HEK293 (cell line): ENCODE measurements around the gene NLRP11.

Source experiments
- CTCF ChIA-PET: fragments of 350-600 bp; formaldehyde crosslinking; extraction: SDS; loops from one replicate; lab custom pipeline; 2021; ENCODE audit warnings: antibody characterized with exemption; lab: Yijun Ruan, JAX
- POLR2A ChIA-PET: fragments of 300-600 bp; formaldehyde crosslinking; extraction: SDS; loops from one replicate; lab custom pipeline; 2020; ENCODE audit warnings: antibody characterized with exemption, inconsistent platforms; lab: Yijun Ruan, JAX
- H3K27ac ChIP-seq: fragments of 200-500 bp; sonication (Bioruptor generic); 2 replicates; pipeline ENCODE4 v1.5.1; 2014; ENCODE audit warnings: low read depth, low read length, control low read depth, inconsistent platforms; ENCODE audit errors: extremely low read depth
- H3K36me3 ChIP-seq, 2 experiments: fragments of 200-500 bp in 1 of 2; sonication (Bioruptor generic) in 1 of 2; 1 replicate in 1 of 2; 2 replicates in 1 of 2; pipeline ENCODE4 v1.5.1; 2014 to 2017; ENCODE audit warnings: inconsistent platforms in 2 of 2, low read length in 2 of 2; ENCODE audit not compliant: control insufficient read depth in 2 of 2, insufficient read depth in 1 of 2
- H3K4me1 ChIP-seq: fragments of 200-500 bp; sonication (Bioruptor generic); 2 replicates; pipeline ENCODE4 v1.5.1; 2014; ENCODE audit warnings: mild to moderate bottlenecking, low read length, inconsistent platforms; ENCODE audit not compliant: control insufficient read depth, insufficient read depth
- H3K4me3 ChIP-seq: 2 replicates; pipeline ENCODE4 v1.5.1; 2011; ENCODE audit warnings: low read depth, mild to moderate bottlenecking, control low read depth, low read length, moderate library complexity
- H3K9me3 ChIP-seq: fragments of 200-500 bp; sonication (Bioruptor generic); 2 replicates; pipeline ENCODE4 v1.5.1; 2014; ENCODE audit warnings: low read depth, low read length, inconsistent platforms; ENCODE audit not compliant: control insufficient read depth, insufficient read depth
- KLF9 ChIP-seq: fragments of 450-650 bp; formaldehyde crosslinking; IDR thresholded peaks from 2 replicates; pipeline ENCODE4 v1.5.1; 2016; ENCODE audit warnings: missing biosample characterization, missing genetic modification characterization, low read depth
- PRDM2 ChIP-seq: fragments of 450-650 bp; formaldehyde crosslinking; IDR thresholded peaks from 2 replicates; pipeline ENCODE4 v1.5.1; 2016; ENCODE audit warnings: missing biosample characterization, missing genetic modification characterization, borderline replicate concordance
- SETDB1 ChIP-seq: IDR thresholded peaks from one replicate; pipeline ENCODE4 v1.6.1; 2017; ENCODE audit warnings: mild to moderate bottlenecking, low read length, moderate library complexity, mixed read lengths; ENCODE audit not compliant: insufficient read length
- SP7 ChIP-seq: fragments of 450-650 bp; formaldehyde crosslinking; IDR thresholded peaks from 2 replicates; pipeline ENCODE4 v1.5.1; 2016; ENCODE audit warnings: missing biosample characterization, missing genetic modification characterization
- TCF7L2 ChIP-seq: IDR thresholded peaks from 2 replicates; pipeline ENCODE4 v1.6.1; 2011; ENCODE audit warnings: low read depth, mild to moderate bottlenecking, inconsistent platforms, low read length, moderate library complexity, borderline replicate concordance
- YY2 ChIP-seq: fragments of 450-650 bp; formaldehyde crosslinking; IDR thresholded peaks from 2 replicates; pipeline ENCODE4 v1.5.1; 2016; ENCODE audit warnings: missing biosample characterization, missing genetic modification characterization
- ZBTB1 ChIP-seq: fragments of 450-650 bp; formaldehyde crosslinking; IDR thresholded peaks from 2 replicates; pipeline ENCODE4 v1.5.1; 2016; ENCODE audit warnings: missing biosample characterization, missing genetic modification characterization
- ZFHX2 ChIP-seq: fragments of 450-650 bp; formaldehyde crosslinking; conservative IDR thresholded peaks from 2 replicates; pipeline ENCODE4 v1.5.1; 2016; ENCODE audit warnings: missing biosample characterization, missing genetic modification characterization
- ZNF112 ChIP-seq: fragments of 450-650 bp; formaldehyde crosslinking; IDR thresholded peaks from 2 replicates; pipeline ENCODE4 v1.5.0; 2017; ENCODE audit warnings: missing biosample characterization, missing genetic modification characterization
- ZNF324 ChIP-seq: fragments of 450-650 bp; formaldehyde crosslinking; IDR thresholded peaks from 2 replicates; pipeline ENCODE4 v1.5.1; 2016; ENCODE audit warnings: missing biosample characterization, missing genetic modification characterization
- ZNF513 ChIP-seq: fragments of 450-650 bp; IDR thresholded peaks from 2 replicates; pipeline ENCODE4 v1.5.1; 2018; ENCODE audit warnings: missing biosample characterization, missing genetic modification characterization
- ZNF610 ChIP-seq: fragments of 450-650 bp; formaldehyde crosslinking; IDR thresholded peaks from 2 replicates; pipeline ENCODE4 v1.5.1; 2016; ENCODE audit warnings: missing biosample characterization, missing genetic modification characterization, borderline replicate concordance
- ZNF654 ChIP-seq: fragments of 450-650 bp; formaldehyde crosslinking; IDR thresholded peaks from 2 replicates; pipeline ENCODE4 v1.5.1; 2016; ENCODE audit warnings: low read depth, missing biosample characterization, missing genetic modification characterization
- TF ChIP-seq, protein P1 (sequence below): fragments of 450-650 bp; formaldehyde crosslinking; IDR thresholded peaks from 2 replicates; pipeline ENCODE4 v1.5.1; 2016; ENCODE audit warnings: missing biosample characterization, missing genetic modification characterization
- TF ChIP-seq, protein P2 (sequence below): fragments of 450-650 bp; formaldehyde crosslinking; IDR thresholded peaks from 2 replicates; pipeline ENCODE4 v1.5.1; 2016; ENCODE audit warnings: missing biosample characterization, missing genetic modification characterization
- TF ChIP-seq, protein P3 (sequence below): fragments of 450-650 bp; formaldehyde crosslinking; conservative IDR thresholded peaks from 2 replicates; pipeline ENCODE4 v1.5.1; 2016; ENCODE audit warnings: low read depth, missing biosample characterization, missing genetic modification characterization

Gene NLRP11

GRCh38 chr19:55811340-55811739 lies 20.5 kb downstream of the NLRP11 start:
- no peaks in the 10 kb centered on the region for H3K9me3 ChIP-seq
- H3K27ac ChIP-seq, result no peak overlapping the region
- ChIA-PET POLR2A (no interaction called here), CTCF (interaction anchor here (0.5 to 5.1 kb wide), 5 partner anchors 8 to 263 kb away, joined by 3 to 62 read pairs (median 11); no protein-coding TSS in a partner anchor)
- no peaks in the 10 kb centered on the region for H3K36me3 ChIP-seq
- no peak overlapping the region for H3K4me3 ChIP-seq
- TF ChIP-seq, protein P1, sequence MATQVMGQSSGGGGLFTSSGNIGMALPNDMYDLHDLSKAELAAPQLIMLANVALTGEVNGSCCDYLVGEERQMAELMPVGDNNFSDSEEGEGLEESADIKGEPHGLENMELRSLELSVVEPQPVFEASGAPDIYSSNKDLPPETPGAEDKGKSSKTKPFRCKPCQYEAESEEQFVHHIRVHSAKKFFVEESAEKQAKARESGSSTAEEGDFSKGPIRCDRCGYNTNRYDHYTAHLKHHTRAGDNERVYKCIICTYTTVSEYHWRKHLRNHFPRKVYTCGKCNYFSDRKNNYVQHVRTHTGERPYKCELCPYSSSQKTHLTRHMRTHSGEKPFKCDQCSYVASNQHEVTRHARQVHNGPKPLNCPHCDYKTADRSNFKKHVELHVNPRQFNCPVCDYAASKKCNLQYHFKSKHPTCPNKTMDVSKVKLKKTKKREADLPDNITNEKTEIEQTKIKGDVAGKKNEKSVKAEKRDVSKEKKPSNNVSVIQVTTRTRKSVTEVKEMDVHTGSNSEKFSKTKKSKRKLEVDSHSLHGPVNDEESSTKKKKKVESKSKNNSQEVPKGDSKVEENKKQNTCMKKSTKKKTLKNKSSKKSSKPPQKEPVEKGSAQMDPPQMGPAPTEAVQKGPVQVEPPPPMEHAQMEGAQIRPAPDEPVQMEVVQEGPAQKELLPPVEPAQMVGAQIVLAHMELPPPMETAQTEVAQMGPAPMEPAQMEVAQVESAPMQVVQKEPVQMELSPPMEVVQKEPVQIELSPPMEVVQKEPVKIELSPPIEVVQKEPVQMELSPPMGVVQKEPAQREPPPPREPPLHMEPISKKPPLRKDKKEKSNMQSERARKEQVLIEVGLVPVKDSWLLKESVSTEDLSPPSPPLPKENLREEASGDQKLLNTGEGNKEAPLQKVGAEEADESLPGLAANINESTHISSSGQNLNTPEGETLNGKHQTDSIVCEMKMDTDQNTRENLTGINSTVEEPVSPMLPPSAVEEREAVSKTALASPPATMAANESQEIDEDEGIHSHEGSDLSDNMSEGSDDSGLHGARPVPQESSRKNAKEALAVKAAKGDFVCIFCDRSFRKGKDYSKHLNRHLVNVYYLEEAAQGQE (tag by site-specific recombination), result no peak
- TF ChIP-seq, protein P2, sequence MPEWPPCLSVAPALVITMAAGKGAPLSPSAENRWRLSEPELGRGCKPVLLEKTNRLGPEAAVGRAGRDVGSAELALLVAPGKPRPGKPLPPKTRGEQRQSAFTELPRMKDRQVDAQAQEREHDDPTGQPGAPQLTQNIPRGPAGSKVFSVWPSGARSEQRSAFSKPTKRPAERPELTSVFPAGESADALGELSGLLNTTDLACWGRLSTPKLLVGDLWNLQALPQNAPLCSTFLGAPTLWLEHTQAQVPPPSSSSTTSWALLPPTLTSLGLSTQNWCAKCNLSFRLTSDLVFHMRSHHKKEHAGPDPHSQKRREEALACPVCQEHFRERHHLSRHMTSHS, result no peak
- no peak for TF ChIP-seq ZNF610
- no peak for TF ChIP-seq TCF7L2
- TF ChIP-seq YY2 (tag by site-specific recombination), result no peak
- no peak for TF ChIP-seq SP7 (tag by site-specific recombination)
- no peak for TF ChIP-seq PRDM2
- no peak for TF ChIP-seq ZNF513 (tag by site-specific recombination)
- no peak for TF ChIP-seq SETDB1
- TF ChIP-seq ZBTB1 (tag by site-specific recombination), result no peak
- no peaks in the 10 kb centered on the region for H3K4me1 ChIP-seq

DNA sequence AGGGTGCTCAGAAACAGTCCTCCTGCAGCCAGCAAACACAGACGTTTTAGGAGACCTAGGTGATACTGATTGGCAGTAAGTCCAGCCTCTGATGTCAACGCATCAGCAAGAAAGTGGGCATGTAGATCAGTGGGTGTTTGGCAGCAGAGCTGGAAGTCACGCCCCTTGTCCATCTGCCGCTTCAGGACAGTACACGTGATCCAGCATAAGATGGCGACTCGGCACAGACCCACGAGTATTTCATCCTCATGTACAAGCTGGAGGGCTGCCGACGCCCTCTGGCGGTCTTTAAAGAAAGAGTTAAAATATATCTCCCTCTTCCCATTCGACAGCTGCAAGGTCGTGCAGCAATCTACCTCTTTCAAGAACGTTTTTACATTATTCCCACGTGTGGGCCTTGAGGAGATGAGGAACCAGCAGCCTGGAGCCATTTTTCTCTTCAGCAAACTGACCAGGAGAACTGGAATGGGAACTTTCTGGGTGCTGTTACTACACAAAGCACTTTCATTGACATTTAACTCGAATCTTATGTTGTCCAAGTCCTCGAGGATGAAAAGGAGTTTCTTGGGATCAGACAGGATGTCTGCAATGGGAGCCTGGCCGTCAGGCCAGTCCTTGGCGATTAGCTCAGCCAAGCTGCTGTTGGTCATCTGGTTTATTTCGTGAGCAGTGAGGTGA lies 22.3 kb downstream of the NLRP11 start:
- no peak overlapping the region for H3K4me3 ChIP-seq
- no peaks in the 10 kb centered on the region for H3K9me3 ChIP-seq
- POLR2A ChIA-PET, result interaction anchor here (1.0 kb wide), 1 partner anchor 177 kb away, joined by 5 read pairs; no protein-coding TSS in a partner anchor
- no peaks in the 10 kb centered on the region for H3K36me3 ChIP-seq
- CTCF ChIA-PET, result interaction anchor here (0.6 to 5.1 kb wide), 23 partner anchors 9 to 1402 kb away, joined by 3 to 62 read pairs (median 4); no protein-coding TSS in a partner anchor
- no peaks in the 10 kb centered on the region for H3K4me1 ChIP-seq
- H3K27ac ChIP-seq, result no peak overlapping the region
- TF ChIP-seq, protein P3, sequence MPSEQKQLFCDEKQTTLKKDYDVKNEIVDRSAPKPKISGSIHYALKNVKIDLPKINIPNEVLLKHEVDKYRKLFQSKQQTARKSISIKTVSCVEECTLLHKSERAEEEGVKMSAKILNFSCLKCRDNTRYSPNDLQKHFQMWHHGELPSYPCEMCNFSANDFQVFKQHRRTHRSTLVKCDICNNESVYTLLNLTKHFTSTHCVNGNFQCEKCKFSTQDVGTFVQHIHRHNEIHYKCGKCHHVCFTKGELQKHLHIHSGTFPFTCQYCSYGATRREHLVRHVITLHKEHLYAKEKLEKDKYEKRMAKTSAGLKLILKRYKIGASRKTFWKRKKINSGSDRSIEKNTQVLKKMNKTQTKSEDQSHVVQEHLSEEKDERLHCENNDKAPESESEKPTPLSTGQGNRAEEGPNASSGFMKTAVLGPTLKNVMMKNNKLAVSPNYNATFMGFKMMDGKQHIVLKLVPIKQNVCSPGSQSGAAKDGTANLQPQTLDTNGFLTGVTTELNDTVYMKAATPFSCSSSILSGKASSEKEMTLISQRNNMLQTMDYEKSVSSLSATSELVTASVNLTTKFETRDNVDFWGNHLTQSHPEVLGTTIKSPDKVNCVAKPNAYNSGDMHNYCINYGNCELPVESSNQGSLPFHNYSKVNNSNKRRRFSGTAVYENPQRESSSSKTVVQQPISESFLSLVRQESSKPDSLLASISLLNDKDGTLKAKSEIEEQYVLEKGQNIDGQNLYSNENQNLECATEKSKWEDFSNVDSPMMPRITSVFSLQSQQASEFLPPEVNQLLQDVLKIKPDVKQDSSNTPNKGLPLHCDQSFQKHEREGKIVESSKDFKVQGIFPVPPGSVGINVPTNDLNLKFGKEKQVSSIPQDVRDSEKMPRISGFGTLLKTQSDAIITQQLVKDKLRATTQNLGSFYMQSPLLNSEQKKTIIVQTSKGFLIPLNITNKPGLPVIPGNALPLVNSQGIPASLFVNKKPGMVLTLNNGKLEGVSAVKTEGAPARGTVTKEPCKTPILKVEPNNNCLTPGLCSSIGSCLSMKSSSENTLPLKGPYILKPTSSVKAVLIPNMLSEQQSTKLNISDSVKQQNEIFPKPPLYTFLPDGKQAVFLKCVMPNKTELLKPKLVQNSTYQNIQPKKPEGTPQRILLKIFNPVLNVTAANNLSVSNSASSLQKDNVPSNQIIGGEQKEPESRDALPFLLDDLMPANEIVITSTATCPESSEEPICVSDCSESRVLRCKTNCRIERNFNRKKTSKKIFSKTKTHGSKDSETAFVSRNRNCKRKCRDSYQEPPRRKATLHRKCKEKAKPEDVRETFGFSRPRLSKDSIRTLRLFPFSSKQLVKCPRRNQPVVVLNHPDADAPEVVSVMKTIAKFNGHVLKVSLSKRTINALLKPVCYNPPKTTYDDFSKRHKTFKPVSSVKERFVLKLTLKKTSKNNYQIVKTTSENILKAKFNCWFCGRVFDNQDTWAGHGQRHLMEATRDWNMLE (tag by site-specific recombination), result peak; percentile 58
- no peak for TF ChIP-seq ZNF112 (tag by site-specific recombination)
- TF ChIP-seq ZNF654, result peak; percentile 38
- TF ChIP-seq SETDB1, result peak; percentile 41
- TF ChIP-seq KLF9 (tag by site-specific recombination), result 0 out of 2 replicates have a peak, but pooled peaks have one; percentile 25
- no peak for TF ChIP-seq ZNF324 (tag by site-specific recombination)
- peak; percentile 35; the same call in 1 of the 2 replicates for TF ChIP-seq ZFHX2 (tag by site-specific recombination)
